Occipital lobe (tissue), 2 donors: ENCODE measurements around the gene ARHGAP28. TPM values are rescaled to one million over a fixed set of nuclear protein-coding genes. Genes with fewer than 3 reads are reported as not detected.
"Not testable (repeated sequence)": the region's sequence is repeated elsewhere in the genome, so short reads cannot be mapped to it uniquely, and the experiment has no call there.

Experiments used
- DNase-seq: peaks from one replicate; lab custom pipeline; 2025; lab: John Stamatoyannopoulos, UW
- total RNA-seq: library from RNA; depleted of rRNA; stranded (reverse); fragments of >200 nt; gene quantifications from one replicate; pipeline ENCODE4 v1.2.3, GENCODE V29; 2014

ARHGAP28 gene
- total RNA-seq, 1 donor from 2014 or later, result 21.2 TPM

- no peak for DNase-seq
These were observed 197.6 kb downstream of the ARHGAP28 start for GRCh38 chr18:6927153-6927552.

DNA sequence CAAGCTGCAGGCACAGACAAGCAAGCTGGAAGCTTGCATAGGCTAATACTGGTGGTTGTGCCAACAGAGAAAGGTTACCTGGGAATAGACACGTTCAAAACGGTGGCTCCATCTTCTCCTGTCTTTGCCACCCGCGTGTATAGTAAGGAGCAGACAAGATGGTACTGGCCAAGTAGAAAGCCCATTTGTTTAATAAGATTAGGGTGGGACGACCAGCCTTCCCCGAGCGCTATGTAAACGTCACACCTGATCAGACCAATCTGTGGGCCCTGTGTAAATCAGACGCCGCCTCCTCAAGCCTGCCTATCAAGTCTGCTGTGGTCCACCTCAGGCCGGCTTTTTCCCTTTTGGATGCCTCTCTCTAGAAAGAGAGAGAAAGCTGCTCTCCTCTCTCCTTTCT, 198.8 kb downstream of the ARHGAP28 start:
- DNase-seq, result no peak

GRCh38 chr18:6929370-6930102, 200.0 kb downstream of the ARHGAP28 start:
- DNase-seq, result no peak

GRCh38 chr18:6934859-6935258, 205.3 kb downstream of the ARHGAP28 start:
- DNase-seq, result no peak

GRCh38 chr18:6938003-6938402, 208.5 kb downstream of the ARHGAP28 start:
- DNase-seq, result no peak

DNA sequence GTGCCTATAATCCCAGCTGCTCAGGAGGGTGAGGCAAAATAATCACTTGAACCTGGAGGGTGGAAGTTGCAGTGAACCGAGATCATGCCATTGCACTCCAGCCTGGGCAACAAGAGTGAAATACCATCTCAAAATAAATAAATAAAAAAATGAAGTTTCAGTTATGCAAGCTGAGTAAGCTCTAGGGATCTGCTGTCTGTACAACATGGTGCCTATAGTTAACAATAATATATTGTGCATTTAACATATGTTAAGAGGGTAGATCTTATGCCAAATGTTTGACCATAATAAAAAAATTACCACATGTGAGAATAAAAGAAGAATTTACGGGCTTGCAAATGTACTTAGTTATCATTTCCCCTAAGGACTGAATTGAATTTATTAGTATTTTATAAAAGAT, 208.9 kb downstream of the ARHGAP28 start:
- not testable (repeated sequence) for DNase-seq

DNA sequence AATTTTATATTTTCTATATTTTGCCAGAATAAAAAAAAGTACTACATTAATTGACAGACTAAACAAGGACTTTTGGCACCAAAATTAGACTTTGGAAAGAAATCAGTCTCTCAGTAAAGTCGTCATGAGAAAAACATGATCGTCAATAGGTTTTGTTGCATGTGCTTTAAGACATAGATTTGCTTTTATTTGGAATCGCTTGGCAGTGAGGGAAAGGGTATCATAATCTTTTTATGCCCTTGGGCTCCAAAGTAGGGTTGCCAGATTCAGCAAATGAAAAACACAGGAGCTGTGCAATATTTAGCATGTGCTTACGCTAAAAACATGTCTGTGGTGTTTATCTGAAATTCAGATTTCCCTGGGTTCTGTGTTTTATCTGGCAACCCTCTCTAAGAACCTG, 210.5 kb downstream of the ARHGAP28 start:
- no peak for DNase-seq

DNA sequence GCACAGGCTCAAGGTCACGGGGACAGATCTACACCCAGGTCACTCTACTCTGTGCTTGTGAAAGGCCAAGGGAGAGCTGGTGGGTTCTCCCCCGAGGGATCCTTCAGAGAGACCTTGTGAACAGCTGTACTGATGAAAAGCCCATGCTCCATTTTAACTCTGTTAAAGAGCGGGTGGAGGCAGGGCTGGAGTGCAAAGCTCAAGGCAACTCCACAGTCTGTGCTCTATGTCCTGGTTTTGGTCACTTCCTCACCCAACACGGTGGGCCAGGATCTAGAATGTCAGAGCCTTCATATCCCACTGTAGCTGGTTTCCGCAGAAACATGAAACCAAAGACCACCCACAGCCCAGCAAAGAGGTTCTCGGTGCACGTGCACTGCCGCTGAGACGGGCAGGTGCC, 210.9 kb downstream of the ARHGAP28 start:
- DNase-seq, result no peak

DNA sequence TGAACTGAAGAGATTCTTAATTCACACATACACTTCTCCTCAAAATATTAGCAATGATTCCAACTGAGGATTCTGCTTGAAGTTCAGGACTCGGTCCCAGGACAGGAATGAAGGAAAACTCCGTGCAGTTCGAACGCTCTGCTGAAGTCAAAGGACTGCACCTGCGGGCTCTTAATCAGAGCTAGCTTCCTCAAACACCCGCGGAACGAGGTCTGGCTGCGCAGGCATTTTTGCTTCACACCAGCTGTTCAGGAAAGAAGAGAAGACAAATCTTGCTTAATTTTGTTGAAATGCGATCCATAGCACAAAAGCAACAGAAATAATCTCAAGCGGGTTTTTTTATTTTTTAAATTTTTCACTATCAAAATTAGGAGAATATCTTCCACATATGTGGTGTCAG, 212.5 kb downstream of the ARHGAP28 start:
- no peak for DNase-seq

- DNase-seq, result no peak
These were observed 213.2 kb downstream of the ARHGAP28 start for GRCh38 chr18:6942742-6943141.

- DNase-seq, result no peak
These were observed 213.6 kb downstream of the ARHGAP28 start for GRCh38 chr18:6943143-6943542.

DNA sequence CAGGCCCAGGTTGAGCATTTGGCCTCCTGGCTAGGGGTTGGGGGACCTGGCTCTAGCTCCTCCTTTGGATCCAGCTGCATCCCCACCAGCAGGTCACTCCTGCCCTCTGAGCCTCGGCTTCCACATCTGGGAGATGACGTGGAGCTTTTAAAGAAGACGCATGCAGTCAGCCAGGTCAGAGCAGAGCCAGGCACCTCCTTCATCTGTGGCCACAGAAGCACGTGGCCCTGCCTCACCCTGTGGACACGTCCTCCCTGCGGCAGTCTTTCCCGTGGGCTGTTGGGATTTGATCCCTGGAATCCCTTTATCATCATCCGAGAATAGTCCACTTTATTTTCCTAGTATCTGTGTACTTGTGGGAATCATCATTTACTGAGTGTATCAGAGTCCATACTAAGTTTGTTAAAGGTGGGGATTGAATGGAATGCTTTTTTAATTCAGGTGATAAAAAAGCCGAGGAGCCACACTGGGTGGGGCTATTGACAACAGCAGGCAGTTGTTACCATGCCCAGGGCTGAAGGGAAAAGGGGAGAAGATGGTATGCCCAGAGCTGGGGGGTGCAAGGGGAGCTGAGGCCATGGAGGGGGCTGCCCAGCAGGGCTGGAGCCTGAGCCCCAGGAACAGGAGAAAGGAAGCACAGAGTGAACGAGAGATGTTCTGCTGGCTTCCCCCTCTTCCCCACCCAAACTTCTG, 218.0 kb downstream of the ARHGAP28 start:
- DNase-seq, result no peak

DNA sequence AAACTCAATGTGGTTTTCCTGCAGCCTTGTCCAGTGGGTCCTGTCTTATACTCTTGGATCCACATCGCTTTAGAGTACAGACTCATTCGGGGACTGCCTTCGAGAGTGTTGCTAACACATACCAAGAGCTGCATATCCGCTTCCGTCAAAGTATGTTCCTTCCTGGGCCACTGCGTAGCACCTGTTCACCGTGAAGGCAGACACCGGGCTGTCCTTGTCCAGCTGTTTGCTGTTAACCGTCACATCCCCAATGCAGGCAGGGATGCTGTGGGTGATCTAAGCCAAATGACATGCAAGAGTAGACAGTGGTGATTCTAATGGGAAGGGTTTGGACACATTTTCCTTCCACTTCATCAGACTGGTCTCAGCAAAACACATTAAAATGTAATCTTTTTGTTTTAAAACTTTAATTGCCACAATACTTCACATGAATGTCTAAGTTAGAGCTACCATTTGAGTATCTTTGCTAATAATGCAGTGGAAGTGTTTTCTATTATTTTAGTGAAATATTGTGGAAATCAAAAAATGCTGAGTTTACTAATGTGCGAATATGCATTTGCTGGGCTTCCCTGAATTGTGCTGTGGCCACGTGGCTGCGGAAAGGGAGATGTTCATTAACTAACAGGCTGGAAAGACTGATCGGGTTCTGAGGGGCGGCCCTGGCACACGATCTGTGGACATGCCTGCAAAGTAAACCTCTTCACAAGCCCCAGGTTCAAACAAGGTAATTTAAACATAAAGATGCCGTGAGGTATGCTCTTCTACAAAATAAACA, 219.0 kb downstream of the ARHGAP28 start:
- DNase-seq, result no peak

DNA sequence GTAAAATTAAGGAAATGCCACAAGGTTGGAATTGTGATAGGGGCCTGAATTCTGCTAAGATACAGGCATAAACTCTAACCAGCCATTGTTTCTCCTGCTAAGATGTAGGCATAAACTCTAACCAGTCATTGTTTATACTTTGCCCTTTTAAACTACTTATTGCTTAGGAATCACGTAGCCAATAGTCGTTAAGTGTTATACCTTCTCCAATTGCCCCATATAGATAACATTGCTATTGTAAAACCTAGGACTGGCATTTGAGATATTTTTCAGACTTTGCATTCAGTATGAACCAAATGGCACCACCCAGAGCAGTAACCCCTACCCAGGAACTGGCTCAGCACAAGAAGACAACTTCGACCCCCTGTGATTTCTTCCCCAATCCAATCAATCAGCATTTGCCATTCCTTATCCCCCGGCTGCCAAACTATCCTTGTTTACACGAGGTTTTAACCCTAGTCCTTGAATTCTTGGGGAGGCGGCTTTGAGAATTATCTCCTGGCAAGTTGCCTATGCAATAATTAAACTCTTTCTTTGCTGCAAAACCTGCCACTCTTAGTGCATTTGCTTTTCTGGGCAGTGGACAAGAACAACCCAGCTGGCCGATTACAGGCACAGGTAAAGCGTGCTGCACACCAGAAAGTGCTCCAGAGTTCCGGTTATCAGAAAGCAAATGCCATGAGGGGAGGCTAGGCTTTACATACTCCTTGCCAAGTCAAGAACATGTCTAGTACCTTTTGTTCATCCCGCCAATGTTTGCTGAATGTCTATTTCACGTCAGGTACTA, 220.5 kb downstream of the ARHGAP28 start:
- DNase-seq, result no peak

- DNase-seq, result no peak
These were observed 221.1 kb downstream of the ARHGAP28 start for GRCh38 chr18:6950641-6951040.

- DNase-seq, result no peak
These were observed 222.0 kb downstream of the ARHGAP28 start for GRCh38 chr18:6951336-6952090.

- no peak for DNase-seq
These were observed 225.0 kb downstream of the ARHGAP28 start for GRCh38 chr18:6954501-6954900.

DNA sequence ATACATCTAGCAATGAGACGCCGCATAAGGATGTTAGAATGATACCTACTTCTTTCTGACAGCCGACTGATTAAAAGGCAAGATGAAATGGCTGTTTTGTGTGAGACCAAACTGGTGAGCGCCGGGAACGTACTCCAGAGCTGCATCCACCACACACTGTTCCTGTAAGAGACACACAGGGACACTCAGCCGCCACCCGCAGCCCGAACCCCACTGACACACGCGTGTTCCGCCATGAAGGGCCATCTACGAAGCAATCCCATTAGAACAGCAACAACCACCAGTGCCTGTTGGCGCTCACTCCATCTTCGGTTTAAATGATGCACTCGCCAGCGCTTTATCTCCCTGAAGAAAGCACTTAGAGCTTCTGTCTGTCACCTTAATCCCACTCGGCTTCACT, 225.8 kb downstream of the ARHGAP28 start:
- no peak for DNase-seq

DNA sequence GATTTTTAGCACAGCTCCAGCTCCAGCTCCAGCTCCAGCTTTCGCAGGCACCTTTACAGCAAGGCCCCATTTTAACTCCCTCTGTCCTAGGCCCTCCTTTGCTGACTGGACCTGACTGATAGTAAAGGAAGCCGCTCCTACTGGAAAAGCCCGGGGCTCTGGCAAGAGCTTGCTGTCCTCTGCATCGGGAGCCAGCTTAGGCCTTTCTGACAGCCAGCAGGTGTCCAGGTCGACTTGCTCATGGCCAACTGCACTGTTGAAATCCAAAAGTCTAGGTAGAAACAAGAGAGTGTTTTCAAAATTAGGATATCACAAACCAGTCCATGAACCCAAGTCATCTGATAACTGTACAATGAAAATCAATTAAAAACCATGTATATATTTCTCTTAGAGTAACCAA, 227.0 kb downstream of the ARHGAP28 start:
- DNase-seq, result no peak

- no peak for DNase-seq
These were observed 227.5 kb downstream of the ARHGAP28 start for GRCh38 chr18:6956999-6957398.

- DNase-seq, result no peak
These were observed 229.6 kb downstream of the ARHGAP28 start for GRCh38 chr18:6959110-6959509.
